Neuronal stem cell (in vitro differentiated cells): ENCODE results near the gene STN1.

Experiments
- DNase-seq: peaks from one replicate; pipeline ENCODE4 v3.0.0-alpha.2; 2013; ENCODE audit warnings: low spot score
- H2AFZ ChIP-seq: one replicate; pipeline ENCODE4 v1.6.1; 2013; ENCODE audit warnings: mild to moderate bottlenecking, low read length, inconsistent platforms
- H2AK5ac ChIP-seq: 2 replicates; pipeline ENCODE4 v1.6.1; 2013; ENCODE audit warnings: low read depth, mild to moderate bottlenecking, inconsistent platforms, low read length, moderate library complexity, mixed read lengths
- H2BK120ac ChIP-seq: 2 replicates; pipeline ENCODE4 v1.6.1; 2013; ENCODE audit warnings: low read depth, mild to moderate bottlenecking, inconsistent platforms, low read length, moderate library complexity, mixed read lengths
- H2BK12ac ChIP-seq: one replicate; pipeline ENCODE4 v1.6.1; 2013; ENCODE audit warnings: low read length, inconsistent platforms
- H2BK15ac ChIP-seq: 2 replicates; pipeline ENCODE4 v1.6.1; 2013; ENCODE audit warnings: mild to moderate bottlenecking, low read length, inconsistent platforms, mixed read lengths
- H2BK5ac ChIP-seq: one replicate; pipeline ENCODE4 v1.6.1; 2013; ENCODE audit warnings: inconsistent platforms, mild to moderate bottlenecking, low read length, moderate library complexity
- H3K14ac ChIP-seq: one replicate; pipeline ENCODE4 v1.6.1; 2013; ENCODE audit warnings: low read length, inconsistent platforms
- H3K18ac ChIP-seq: 2 replicates; pipeline ENCODE4 v1.6.1; 2013; ENCODE audit warnings: low read length, inconsistent platforms
- H3K23ac ChIP-seq: 2 replicates; pipeline ENCODE4 v1.6.1; 2013; ENCODE audit warnings: low read depth, mild to moderate bottlenecking, mixed read lengths, low read length, inconsistent platforms; ENCODE audit not compliant: poor library complexity
- H3K27ac ChIP-seq: replicated peaks from 3 replicates; pipeline ENCODE4 v1.5.1; 2013; ENCODE audit warnings: low read length, inconsistent platforms
- H3K27me3 ChIP-seq, 3 experiments: 2 replicates each; pipeline ENCODE4 v1.6.1; 2013; ENCODE audit warnings: low read length in 3 of 3, mild to moderate bottlenecking in 2 of 3, inconsistent platforms in 1 of 3, low read depth in 1 of 3, mixed read lengths in 1 of 3, moderate library complexity in 1 of 3; ENCODE audit not compliant: control insufficient read depth in 3 of 3, insufficient read depth in 3 of 3
- H3K36me3 ChIP-seq, 2 donors: replicated peaks in 1 of 2; 2 replicates each; pipeline ENCODE4 v1.6.1; 2013; ENCODE audit warnings: low read length in 2 of 2; ENCODE audit not compliant: control insufficient read depth in 2 of 2, insufficient read depth in 2 of 2
- H3K4ac ChIP-seq: 2 replicates; pipeline ENCODE4 v1.6.1; 2013; ENCODE audit warnings: inconsistent platforms, mild to moderate bottlenecking, low read length, moderate library complexity
- H3K4me1 ChIP-seq, 2 donors: 1 replicate in 1 of 2; 2 replicates in 1 of 2; pipeline ENCODE4 v1.6.1; 2013; ENCODE audit warnings: low read length in 2 of 2, low read depth in 1 of 2; ENCODE audit not compliant: control insufficient read depth in 2 of 2, insufficient read depth in 1 of 2
- H3K4me2 ChIP-seq: one replicate; pipeline ENCODE4 v1.6.1; 2013; ENCODE audit warnings: mild to moderate bottlenecking, low read length, inconsistent platforms; ENCODE audit not compliant: insufficient read depth, poor library complexity, severe bottlenecking
- H3K4me3 ChIP-seq, 2 donors: 2 replicates each; pipeline ENCODE4 v1.5.1; 2013; ENCODE audit warnings: low read length in 2 of 2, mild to moderate bottlenecking in 2 of 2, inconsistent platforms in 1 of 2, moderate library complexity in 1 of 2
- H3K79me1 ChIP-seq: one replicate; pipeline ENCODE4 v1.6.1; 2013; ENCODE audit warnings: low read depth, mild to moderate bottlenecking, inconsistent platforms, low read length, moderate library complexity
- H3K9ac ChIP-seq: one replicate; pipeline ENCODE4 v1.6.1; 2013; ENCODE audit warnings: mild to moderate bottlenecking, low read depth, low read length, inconsistent platforms; ENCODE audit not compliant: poor library complexity
- H3K9me3 ChIP-seq, 2 donors: replicated peaks in 1 of 2; 2 replicates each; pipeline versions ENCODE3 to v1.6.1; 2013; ENCODE audit warnings: low read length in 2 of 2, mild to moderate bottlenecking in 2 of 2, inconsistent platforms in 1 of 2, low read depth in 1 of 2, mixed read lengths in 1 of 2, moderate library complexity in 1 of 2; ENCODE audit not compliant: control insufficient read depth in 2 of 2, insufficient read depth in 1 of 2
- H4K8ac ChIP-seq: one replicate; pipeline ENCODE4 v1.6.1; 2013; ENCODE audit warnings: low read depth, mild to moderate bottlenecking, inconsistent platforms, low read length, moderate library complexity
- H4K91ac ChIP-seq: one replicate; pipeline ENCODE4 v1.6.1; 2013; ENCODE audit warnings: low read length, low read depth, mild to moderate bottlenecking, inconsistent platforms; ENCODE audit not compliant: poor library complexity
- WGBS, 2 donors: extraction: QIAGEN DNeasy Blood & Tissue Kit; methylation state at CpG; one replicate each; pipeline ENCODE4 v1.1.7; 2013; ENCODE audit warnings: missing lambda C conversion rate in 2 of 2, mixed read lengths in 1 of 2; ENCODE audit not compliant: insufficient read length in 2 of 2, insufficient replicate concordance in 1 of 2; ENCODE audit errors: extremely low coverage in 2 of 2; 5-methylcytosine and 5-hydroxymethylcytosine counted together

The STN1 gene

GRCh38 chr10:103868200-103868599 is 49.8 kb downstream of the STN1 start:
- H3K9me3 ChIP-seq = peaks cover 3 to 11% of the 10 kb centered on the region in 2 donors
- H3K4me2 ChIP-seq = no peak overlapping the region
- H2BK12ac ChIP-seq = no peak overlapping the region
- H2BK15ac ChIP-seq = no peak overlapping the region
- no peaks in the 10 kb centered on the region for H3K4me1 ChIP-seq
- H3K79me1 ChIP-seq = no peaks in the 10 kb centered on the region
- no peak overlapping the region for H4K8ac ChIP-seq
- H3K4me3 ChIP-seq = no peak overlapping the region
- H2BK120ac ChIP-seq = no peak overlapping the region
- no peak overlapping the region for H3K4ac ChIP-seq
- H2BK5ac ChIP-seq = no peak overlapping the region
- H3K18ac ChIP-seq = no peak overlapping the region
- H4K91ac ChIP-seq = no peak overlapping the region
- H2AFZ ChIP-seq = no peak overlapping the region
- H2AK5ac ChIP-seq = no peak overlapping the region
- no peak overlapping the region for H3K14ac ChIP-seq
- no peak overlapping the region for H3K9ac ChIP-seq
- no peak overlapping the region for H3K27ac ChIP-seq
- H3K27me3 ChIP-seq = no peaks in the 10 kb centered on the region
- no peak for DNase-seq
- WGBS, 2 donors = no CpG with 5 or more reads among the region's 1 CpG
- no peaks in the 10 kb centered on the region for H3K36me3 ChIP-seq
- H3K23ac ChIP-seq = no peak overlapping the region

- no peak overlapping the region for H3K27ac ChIP-seq
- H4K8ac ChIP-seq = no peak overlapping the region
- no peak overlapping the region for H4K91ac ChIP-seq
- peaks cover 0 to 1% of the 10 kb centered on the region in 2 donors for H3K4me1 ChIP-seq
- H3K79me1 ChIP-seq = no peaks in the 10 kb centered on the region
- no CpG with 5 or more reads among the region's 1 CpG for WGBS, 2 donors
- H2AFZ ChIP-seq = no peak overlapping the region
- H3K36me3 ChIP-seq = no peaks in the 10 kb centered on the region
- H3K18ac ChIP-seq = no peak overlapping the region
- H2BK15ac ChIP-seq = no peak overlapping the region
- no peak overlapping the region for H3K4ac ChIP-seq
- no peak overlapping the region for H2BK5ac ChIP-seq
- H2BK12ac ChIP-seq = no peak overlapping the region
- H2BK120ac ChIP-seq = no peak overlapping the region
- H3K27me3 ChIP-seq = peaks cover 0 to 4% (median 3%) of the 10 kb centered on the region in 3 experiments
- peaks cover 3 to 11% of the 10 kb centered on the region in 2 donors for H3K9me3 ChIP-seq
- no peak overlapping the region for H3K9ac ChIP-seq
- H3K4me2 ChIP-seq = no peak overlapping the region
- no peak overlapping the region for H3K23ac ChIP-seq
- DNase-seq = no peak
- no peak overlapping the region for H3K14ac ChIP-seq
- no peak overlapping the region for H2AK5ac ChIP-seq
- H3K4me3 ChIP-seq = no peak overlapping the region
Measured at GRCh38 chr10:103861505-103861904, 56.5 kb downstream of the STN1 start.

- H2BK12ac ChIP-seq = no peak overlapping the region
- H3K9ac ChIP-seq = peak overlapping the region; percentile 65
- H3K23ac ChIP-seq = no peak overlapping the region
- WGBS, 2 donors = no CpG with 5 or more reads among the region's 15 CpGs
- peaks cover 0 to 11% (median 4%) of the 10 kb centered on the region in 3 experiments for H3K27me3 ChIP-seq
- H2BK120ac ChIP-seq = no peak overlapping the region
- H3K18ac ChIP-seq = no peak overlapping the region
- peaks cover 7 to 13% of the 10 kb centered on the region in 2 donors for H3K4me1 ChIP-seq
- H3K14ac ChIP-seq = no peak overlapping the region
- H3K4ac ChIP-seq = no peak overlapping the region
- no peak overlapping the region for H2AK5ac ChIP-seq
- no peak overlapping the region for H2BK15ac ChIP-seq
- H3K4me3 ChIP-seq = no peak overlapping the region
- H2BK5ac ChIP-seq = no peak overlapping the region
- H3K9me3 ChIP-seq = no peaks in the 10 kb centered on the region
- DNase-seq = peak; percentile 65
- no peak overlapping the region for H4K91ac ChIP-seq
- H4K8ac ChIP-seq = no peak overlapping the region
- no peaks in the 10 kb centered on the region for H3K36me3 ChIP-seq
- H3K27ac ChIP-seq = no peak overlapping the region
- H2AFZ ChIP-seq = peak overlapping the region; percentile 38
- no peak overlapping the region for H3K4me2 ChIP-seq
- no peaks in the 10 kb centered on the region for H3K79me1 ChIP-seq
Measured at GRCh38 chr10:103859161-103860086, 58.6 kb downstream of the STN1 start.

- no peak overlapping the region for H2BK120ac ChIP-seq
- H3K27ac ChIP-seq = no peak overlapping the region
- H3K18ac ChIP-seq = no peak overlapping the region
- H2AFZ ChIP-seq = no peak overlapping the region
- H2AK5ac ChIP-seq = no peak overlapping the region
- H3K9ac ChIP-seq = no peak overlapping the region
- peaks cover 13 to 20% of the 10 kb centered on the region in 2 donors for H3K4me1 ChIP-seq
- H3K27me3 ChIP-seq = peaks cover 0 to 20% (median 4%) of the 10 kb centered on the region in 3 experiments
- no peak overlapping the region for H3K23ac ChIP-seq
- WGBS, 2 donors = no CpG with 5 or more reads among the region's 5 CpGs
- H3K4me3 ChIP-seq = no peak overlapping the region
- no peak overlapping the region for H4K91ac ChIP-seq
- no peaks in the 10 kb centered on the region for H3K79me1 ChIP-seq
- no peaks in the 10 kb centered on the region for H3K36me3 ChIP-seq
- H3K4me2 ChIP-seq = no peak overlapping the region
- no peak overlapping the region for H2BK5ac ChIP-seq
- no peak for DNase-seq
- no peak overlapping the region for H2BK15ac ChIP-seq
- no peak overlapping the region for H4K8ac ChIP-seq
- no peak overlapping the region for H2BK12ac ChIP-seq
- H3K4ac ChIP-seq = no peak overlapping the region
- no peaks in the 10 kb centered on the region for H3K9me3 ChIP-seq
- no peak overlapping the region for H3K14ac ChIP-seq
Measured at GRCh38 chr10:103858360-103858759, 59.6 kb downstream of the STN1 start.
